ENCODE measurements around the gene CNTNAP5.

The CNTNAP5 gene

GRCh38 chr2:124272261-124272841, 247.3 kb downstream of the CNTNAP5 start:
- no peak for DNase-seq

- no peak for DNase-seq
Measured at GRCh38 chr2:124281541-124281940, 256.5 kb downstream of the CNTNAP5 start.

GRCh38 chr2:124283096-124283495, 258.0 kb downstream of the CNTNAP5 start:
- DNase-seq: no peak

GRCh38 chr2:124286089-124286783, 261.1 kb downstream of the CNTNAP5 start:
- no peak for DNase-seq

- no peak for DNase-seq
Measured at GRCh38 chr2:124289060-124289459, 264.0 kb downstream of the CNTNAP5 start.

- no peak for DNase-seq
Measured at GRCh38 chr2:124289615-124290014, 264.5 kb downstream of the CNTNAP5 start.

- DNase-seq: no peak
Measured at GRCh38 chr2:124296470-124296869, 271.4 kb downstream of the CNTNAP5 start.

GRCh38 chr2:124301915-124302314, 276.8 kb downstream of the CNTNAP5 start:
- no peak for DNase-seq

GRCh38 chr2:124308319-124309062, 283.4 kb downstream of the CNTNAP5 start:
- DNase-seq: no peak

- no peak for DNase-seq
Measured at GRCh38 chr2:124309563-124310138, 284.6 kb downstream of the CNTNAP5 start.

- no peak for DNase-seq
Measured at GRCh38 chr2:124310671-124311070, 285.6 kb downstream of the CNTNAP5 start.

GRCh38 chr2:124314084-124314483, 289.0 kb downstream of the CNTNAP5 start:
- no peak for DNase-seq

GRCh38 chr2:124315221-124315880, 290.3 kb downstream of the CNTNAP5 start:
- no peak for DNase-seq

- no peak for DNase-seq
Measured at GRCh38 chr2:124316133-124316532, 291.0 kb downstream of the CNTNAP5 start.

- no peak for DNase-seq
Measured at GRCh38 chr2:124316881-124317605, 292.0 kb downstream of the CNTNAP5 start.

- DNase-seq: no peak
Measured at GRCh38 chr2:124317628-124318027, 292.5 kb downstream of the CNTNAP5 start.

GRCh38 chr2:124318913-124319312, 293.8 kb downstream of the CNTNAP5 start:
- no peak for DNase-seq

GRCh38 chr2:124319577-124319976, 294.5 kb downstream of the CNTNAP5 start:
- no peak for DNase-seq

- no peak for DNase-seq
Measured at GRCh38 chr2:124320051-124320688, 295.1 kb downstream of the CNTNAP5 start.

GRCh38 chr2:124323321-124323720, 298.2 kb downstream of the CNTNAP5 start:
- no peak for DNase-seq

- DNase-seq: no peak
Measured at GRCh38 chr2:124325667-124326440, 300.8 kb downstream of the CNTNAP5 start.

All from stimulated activated naive CD4-positive, alpha-beta T cell treated with Interleukin-2 at 50 U/mL for 16 hours (primary cell).